Measurements from ENCODE around the gene MAP2K6. TPM values are rescaled to one million over a fixed set of nuclear protein-coding genes. Genes with fewer than 3 reads are reported as not detected.

The MAP2K6 gene
- total and polyA plus RNA-seq, 4 donors: 0.75 to 6.4 (median 3.9) TPM

DNA sequence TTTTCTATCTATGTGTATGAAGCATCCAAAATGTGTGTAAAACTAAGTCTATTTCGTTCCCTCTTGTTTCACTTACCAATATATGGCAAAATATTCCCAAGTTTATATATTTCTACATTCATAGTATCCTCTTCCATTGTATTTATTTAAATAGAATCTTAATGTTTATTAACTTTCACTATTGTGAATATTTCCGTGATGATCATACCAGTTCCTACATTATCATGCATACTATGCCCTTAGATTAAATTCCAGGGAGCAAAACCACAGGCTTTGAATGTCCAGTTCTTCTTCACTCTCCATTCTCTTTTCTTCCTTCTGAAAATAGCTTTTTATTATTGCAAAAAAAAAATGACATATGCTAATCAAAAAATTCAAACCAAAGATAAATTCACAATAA is 4.0 kb downstream of the MAP2K6 start:
- WGBS, 2 donors: 89 to 91% methylated on average over 2 of the region's 2 CpGs
- ATAC-seq (ENCODE audit: low FRiP score): no peak
- Histone ChIP-seq H3K27ac (ENCODE audit: low read depth in 1 of 2, low read length in 2 of 2) (no peak overlapping the region), H3K4me1 (ENCODE audit: control insufficient read depth in 1 of 2, insufficient read depth in 2 of 2, low read length in 2 of 2) (peaks cover 2 to 6% of the 10 kb centered on the region in 2 donors), H3K9me3 (ENCODE audit: control insufficient read depth, low read length) (no peaks in the 10 kb centered on the region), H3K36me3 (ENCODE audit: control insufficient read depth in 1 of 2, insufficient read depth in 2 of 2, low read length in 1 of 2) (no peaks in the 10 kb centered on the region), H3K27me3 (ENCODE audit: control insufficient read depth in 1 of 2, insufficient read depth in 2 of 2, low read length in 1 of 2) (no peaks in the 10 kb centered on the region), H3K4me3 (ENCODE audit: low read length in 2 of 2) (no peak overlapping the region)
- intact Hi-C loops (cut with DNase I): no loop called here
- no peak for DNase-seq

DNA sequence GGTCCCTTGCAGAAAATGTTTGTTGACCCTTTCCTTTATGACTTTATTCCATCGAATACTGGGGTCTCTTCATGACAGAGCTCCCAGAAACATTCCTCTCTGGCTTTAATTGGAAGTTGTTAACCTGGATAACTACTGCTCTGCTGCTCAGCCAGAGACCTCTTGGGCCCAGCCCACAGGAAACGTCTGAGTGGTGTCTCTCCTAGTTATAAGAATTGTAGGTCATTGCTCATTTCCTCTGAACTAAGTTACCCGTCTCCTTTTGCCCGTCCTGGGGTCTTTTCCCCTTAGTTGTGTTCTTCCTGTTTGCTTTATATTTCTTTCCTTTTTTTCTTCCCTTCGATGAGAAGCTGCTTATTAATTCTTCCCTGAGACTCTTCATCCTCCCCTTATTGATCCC is 9.0 kb downstream of the MAP2K6 start:
- 73 to 78% methylated on average over 5 of the region's 5 CpGs for WGBS, 2 donors
- Histone ChIP-seq H3K27ac (ENCODE audit: low read depth in 1 of 2, low read length in 2 of 2) (no peak overlapping the region), H3K36me3 (ENCODE audit: control insufficient read depth in 1 of 2, insufficient read depth in 2 of 2, low read length in 1 of 2) (no peaks in the 10 kb centered on the region), H3K4me3 (ENCODE audit: low read length in 2 of 2) (no peak overlapping the region), H3K4me1 (ENCODE audit: control insufficient read depth in 1 of 2, insufficient read depth in 2 of 2, low read length in 2 of 2) (no peaks in the 10 kb centered on the region), H3K9me3 (ENCODE audit: control insufficient read depth, low read length) (no peaks in the 10 kb centered on the region), H3K27me3 (ENCODE audit: control insufficient read depth in 1 of 2, insufficient read depth in 2 of 2, low read length in 1 of 2) (no peaks in the 10 kb centered on the region)
- ATAC-seq (ENCODE audit: low FRiP score): no peak
- intact Hi-C loops (cut with DNase I): no loop called here
- no peak for DNase-seq

DNA sequence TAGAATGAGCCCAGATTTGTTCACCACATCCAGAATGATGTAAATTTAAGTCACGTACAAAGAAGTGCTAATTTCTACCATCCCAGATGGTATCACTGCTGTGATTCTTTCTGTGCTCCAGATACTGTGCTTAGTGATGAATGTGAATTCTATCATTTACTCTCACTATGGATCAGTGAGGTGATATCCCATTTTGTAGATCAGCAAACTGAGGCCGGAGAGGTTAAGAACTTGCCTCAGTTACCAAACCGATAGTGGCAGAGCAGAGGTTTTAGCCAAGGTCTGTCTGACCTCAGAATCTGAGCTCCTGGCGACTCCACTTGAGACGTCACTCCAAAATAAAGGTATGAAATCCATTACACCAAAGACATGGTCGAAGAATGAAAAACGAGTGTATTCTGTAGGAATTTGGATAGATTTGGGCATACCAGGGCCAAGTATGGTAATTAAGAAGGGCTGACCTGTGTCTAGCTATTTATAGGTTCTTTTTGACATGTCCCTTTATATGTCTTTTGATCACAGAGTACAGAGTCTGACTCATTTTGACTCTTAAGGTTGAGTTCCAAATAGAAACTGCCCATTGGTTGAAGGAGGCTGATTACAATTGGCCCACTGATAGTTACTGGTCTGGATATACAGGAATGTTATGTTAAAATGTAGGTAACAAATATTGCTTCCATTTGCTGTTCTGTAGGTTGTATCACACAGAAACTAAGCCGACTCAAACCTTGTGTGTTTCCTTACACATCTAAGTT is 10.0 kb downstream of the MAP2K6 start:
- no peaks in the 10 kb centered on the region for H3K27me3 ChIP-seq (ENCODE audit: control insufficient read depth in 1 of 2, insufficient read depth in 2 of 2, low read length in 1 of 2)
- DNase-seq (no peak), ATAC-seq (ENCODE audit: low FRiP score) (no peak)
- 88 to 90% methylated on average over 8 of the region's 8 CpGs for WGBS, 2 donors
- H3K36me3 ChIP-seq (ENCODE audit: control insufficient read depth in 1 of 2, insufficient read depth in 2 of 2, low read length in 1 of 2): no peaks in the 10 kb centered on the region
- no peak overlapping the region for H3K4me3 ChIP-seq (ENCODE audit: low read length in 2 of 2)
- no peak overlapping the region for H3K27ac ChIP-seq (ENCODE audit: low read depth in 1 of 2, low read length in 2 of 2)
- H3K4me1 ChIP-seq (ENCODE audit: control insufficient read depth in 1 of 2, insufficient read depth in 2 of 2, low read length in 2 of 2): no peaks in the 10 kb centered on the region
- intact Hi-C loops (cut with DNase I): no loop called here
- no peaks in the 10 kb centered on the region for H3K9me3 ChIP-seq (ENCODE audit: control insufficient read depth, low read length)

DNA sequence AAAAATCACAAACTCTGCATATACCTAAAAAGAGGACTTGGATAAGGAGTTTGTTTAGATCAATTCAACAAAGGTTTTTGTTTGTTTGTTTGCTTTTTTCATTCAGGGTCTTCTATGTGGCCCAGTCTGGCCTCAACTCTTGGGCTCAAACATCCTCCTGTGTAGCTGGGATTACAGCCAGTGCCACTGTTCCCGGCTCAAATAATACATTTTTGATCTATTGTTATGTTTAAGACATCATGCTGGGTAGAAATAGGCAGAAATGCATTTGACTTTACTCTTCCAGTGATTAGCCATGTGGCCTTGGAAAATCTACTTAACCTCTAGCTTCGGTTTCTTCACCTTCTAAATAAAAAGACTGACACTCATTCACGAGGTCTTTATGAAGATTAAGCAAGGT is 11.5 kb downstream of the MAP2K6 start:
- H3K4me3 ChIP-seq (ENCODE audit: low read length in 2 of 2): no peak overlapping the region
- no peaks in the 10 kb centered on the region for H3K27me3 ChIP-seq (ENCODE audit: control insufficient read depth in 1 of 2, insufficient read depth in 2 of 2, low read length in 1 of 2)
- no peak for ATAC-seq (ENCODE audit: low FRiP score)
- 78 to 83% methylated on average over 3 of the region's 3 CpGs for WGBS, 2 donors
- no peaks in the 10 kb centered on the region for H3K36me3 ChIP-seq (ENCODE audit: control insufficient read depth in 1 of 2, insufficient read depth in 2 of 2, low read length in 1 of 2)
- H3K4me1 ChIP-seq (ENCODE audit: control insufficient read depth in 1 of 2, insufficient read depth in 2 of 2, low read length in 2 of 2): no peaks in the 10 kb centered on the region
- no peak for DNase-seq
- H3K27ac ChIP-seq (ENCODE audit: low read depth in 1 of 2, low read length in 2 of 2): no peak overlapping the region
- intact Hi-C loops (cut with DNase I): no loop called here
- no peaks in the 10 kb centered on the region for H3K9me3 ChIP-seq (ENCODE audit: control insufficient read depth, low read length)

DNA sequence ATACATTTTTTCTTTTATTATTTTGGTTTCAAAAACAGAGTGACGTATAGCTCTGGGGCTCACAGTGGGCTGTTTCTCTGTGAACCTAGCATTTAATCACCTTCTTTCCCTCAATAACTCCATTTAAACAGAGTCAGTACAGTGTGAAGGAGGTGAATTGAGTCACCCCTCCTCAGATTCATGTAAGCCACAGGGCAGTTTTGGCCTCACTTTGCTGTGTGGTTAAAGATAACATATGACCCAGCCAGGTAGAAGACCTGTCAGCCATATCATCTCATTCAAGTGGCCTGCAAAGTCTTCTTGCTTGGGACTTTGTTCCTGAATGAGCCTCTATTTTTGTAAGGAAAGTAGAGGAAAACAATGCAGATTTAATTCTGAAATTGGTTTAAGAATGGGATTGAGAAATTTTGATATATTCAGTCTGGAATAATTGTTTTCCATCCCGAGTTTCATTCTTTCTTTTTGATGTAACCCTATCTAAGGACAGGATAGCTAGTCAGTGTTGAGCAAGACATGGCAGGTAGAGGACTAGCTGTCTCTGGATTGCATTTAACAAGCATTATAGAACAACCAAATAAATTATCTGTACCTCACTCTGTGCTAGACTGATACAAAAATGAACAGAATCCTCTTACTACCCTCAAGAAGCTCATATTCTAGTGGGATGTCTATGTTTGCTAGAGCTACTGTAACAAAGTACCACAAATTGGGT is 13.1 kb downstream of the MAP2K6 start:
- no peak overlapping the region for H3K4me3 ChIP-seq (ENCODE audit: low read length in 2 of 2)
- no peaks in the 10 kb centered on the region for H3K36me3 ChIP-seq (ENCODE audit: control insufficient read depth in 1 of 2, insufficient read depth in 2 of 2, low read length in 1 of 2)
- no peaks in the 10 kb centered on the region for H3K27me3 ChIP-seq (ENCODE audit: control insufficient read depth in 1 of 2, insufficient read depth in 2 of 2, low read length in 1 of 2)
- no peaks in the 10 kb centered on the region for H3K9me3 ChIP-seq (ENCODE audit: control insufficient read depth, low read length)
- H3K27ac ChIP-seq (ENCODE audit: low read depth in 1 of 2, low read length in 2 of 2): no peak overlapping the region
- 93% methylated on average over 2 of the region's 2 CpGs for WGBS, 2 donors
- intact Hi-C loops (cut with DNase I): no loop called here
- ATAC-seq (ENCODE audit: low FRiP score) (no peak), DNase-seq (no peak)
- H3K4me1 ChIP-seq (ENCODE audit: control insufficient read depth in 1 of 2, insufficient read depth in 2 of 2, low read length in 2 of 2): no peaks in the 10 kb centered on the region

DNA sequence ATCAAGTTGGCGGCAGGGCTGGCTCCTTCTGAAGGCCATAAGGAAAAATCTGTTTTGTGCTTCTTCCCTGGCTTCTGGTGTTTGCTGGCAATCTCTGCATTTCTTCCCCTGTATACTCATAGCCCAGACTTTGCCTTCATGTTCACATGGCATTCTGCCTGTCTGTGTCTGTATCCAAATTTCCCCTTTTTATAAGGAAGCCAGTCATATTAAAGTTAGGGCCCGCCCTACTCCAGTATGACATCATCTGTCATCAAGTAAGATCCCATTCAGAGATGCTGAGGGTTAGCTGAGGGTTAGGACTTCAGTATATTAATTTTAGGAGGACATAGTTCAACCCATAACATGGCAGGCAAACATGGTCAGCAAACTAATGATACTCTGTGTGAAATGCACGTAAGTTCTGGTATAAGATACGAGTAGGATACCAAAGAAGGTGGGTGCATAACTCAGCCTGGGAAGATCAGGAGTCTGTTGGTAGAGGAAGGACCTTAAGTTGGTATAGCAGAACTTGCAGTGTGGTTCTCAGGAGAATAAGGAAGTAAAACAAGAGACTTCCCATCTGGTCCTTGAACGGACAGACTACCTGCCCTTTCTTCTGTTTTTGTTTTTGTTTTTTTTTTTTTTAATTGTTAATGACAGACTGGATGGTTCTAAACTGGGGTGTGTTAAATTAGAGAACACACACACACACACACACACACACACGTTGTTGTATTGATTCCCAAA is 13.9 kb downstream of the MAP2K6 start:
- ATAC-seq (ENCODE audit: low FRiP score): no peak
- intact Hi-C loops (cut with DNase I): no loop called here
- H3K9me3 ChIP-seq (ENCODE audit: control insufficient read depth, low read length): no peaks in the 10 kb centered on the region
- H3K4me3 ChIP-seq (ENCODE audit: low read length in 2 of 2): no peak overlapping the region
- H3K4me1 ChIP-seq (ENCODE audit: control insufficient read depth in 1 of 2, insufficient read depth in 2 of 2, low read length in 2 of 2): no peaks in the 10 kb centered on the region
- DNase-seq: no peak
- WGBS, 2 donors: 72 to 76% methylated on average over 6 of the region's 6 CpGs
- no peaks in the 10 kb centered on the region for H3K27me3 ChIP-seq (ENCODE audit: control insufficient read depth in 1 of 2, insufficient read depth in 2 of 2, low read length in 1 of 2)
- H3K36me3 ChIP-seq (ENCODE audit: control insufficient read depth in 1 of 2, insufficient read depth in 2 of 2, low read length in 1 of 2): no peaks in the 10 kb centered on the region
- no peak overlapping the region for H3K27ac ChIP-seq (ENCODE audit: low read depth in 1 of 2, low read length in 2 of 2)

DNA sequence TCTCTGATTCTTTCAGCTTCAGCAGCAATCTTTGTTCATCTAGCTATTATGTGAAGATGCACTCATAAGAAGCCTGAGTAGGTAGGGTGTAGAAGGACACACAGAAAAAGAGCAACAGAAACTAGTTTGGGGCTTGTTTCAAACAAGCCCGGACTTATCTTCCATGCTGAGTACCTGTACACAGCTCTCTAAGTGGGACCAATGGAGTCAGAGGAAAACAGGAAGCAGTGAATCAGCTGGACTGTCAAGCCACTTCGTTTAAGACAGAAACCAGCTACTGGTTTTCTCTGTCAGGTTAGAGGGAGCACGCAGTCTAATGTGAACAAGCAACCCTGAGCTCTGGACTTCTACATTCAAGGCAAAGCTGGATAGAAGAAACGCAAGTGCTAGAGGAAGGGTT is 16.0 kb downstream of the MAP2K6 start:
- intact Hi-C loops (cut with DNase I): no loop called here
- WGBS, 2 donors: 57 to 63% methylated on average over 4 of the region's 4 CpGs
- Histone ChIP-seq H3K27ac (ENCODE audit: low read depth in 1 of 2, low read length in 2 of 2) (no peak overlapping the region), H3K9me3 (ENCODE audit: control insufficient read depth, low read length) (no peaks in the 10 kb centered on the region), H3K4me1 (ENCODE audit: control insufficient read depth in 1 of 2, insufficient read depth in 2 of 2, low read length in 2 of 2) (no peaks in the 10 kb centered on the region), H3K4me3 (ENCODE audit: low read length in 2 of 2) (no peak overlapping the region), H3K36me3 (ENCODE audit: control insufficient read depth in 1 of 2, insufficient read depth in 2 of 2, low read length in 1 of 2) (no peaks in the 10 kb centered on the region), H3K27me3 (ENCODE audit: control insufficient read depth in 1 of 2, insufficient read depth in 2 of 2, low read length in 1 of 2) (no peaks in the 10 kb centered on the region)
- DNase-seq (no peak), ATAC-seq (ENCODE audit: low FRiP score) (no peak)

DNA sequence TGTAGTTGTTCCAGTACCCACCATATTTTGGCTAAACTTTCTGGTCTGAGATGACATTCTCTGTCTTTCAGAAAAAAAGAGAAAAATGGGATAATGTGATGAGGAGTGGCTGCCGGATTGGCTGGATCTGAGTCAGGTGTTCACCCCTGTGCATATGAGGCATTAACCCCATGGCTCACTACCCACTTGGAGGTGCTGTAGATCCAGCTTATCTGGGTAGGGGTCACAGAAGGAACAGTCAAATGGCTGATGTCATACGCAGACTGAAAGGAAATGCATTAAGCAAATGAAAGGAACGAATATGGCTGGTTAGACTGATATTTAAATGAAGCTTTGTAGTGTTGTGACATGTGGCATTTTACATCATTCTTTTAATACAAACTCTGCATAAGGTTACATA is 17.3 kb downstream of the MAP2K6 start:
- Histone ChIP-seq H3K27me3 (ENCODE audit: control insufficient read depth in 1 of 2, insufficient read depth in 2 of 2, low read length in 1 of 2) (no peaks in the 10 kb centered on the region), H3K4me3 (ENCODE audit: low read length in 2 of 2) (no peak overlapping the region), H3K36me3 (ENCODE audit: control insufficient read depth in 1 of 2, insufficient read depth in 2 of 2, low read length in 1 of 2) (no peaks in the 10 kb centered on the region), H3K9me3 (ENCODE audit: control insufficient read depth, low read length) (no peaks in the 10 kb centered on the region), H3K27ac (ENCODE audit: low read depth in 1 of 2, low read length in 2 of 2) (no peak overlapping the region), H3K4me1 (ENCODE audit: control insufficient read depth in 1 of 2, insufficient read depth in 2 of 2, low read length in 2 of 2) (no peaks in the 10 kb centered on the region)
- WGBS, 2 donors: 94 to 96% methylated on average over 3 of the region's 3 CpGs
- no peak for DNase-seq
- intact Hi-C loops (cut with DNase I): no loop called here
- ATAC-seq (ENCODE audit: low FRiP score): no peak

All from aorta (tissue), 5 donors.